ENCODE results near the gene ATG16L1.

The ATG16L1 gene

DNA sequence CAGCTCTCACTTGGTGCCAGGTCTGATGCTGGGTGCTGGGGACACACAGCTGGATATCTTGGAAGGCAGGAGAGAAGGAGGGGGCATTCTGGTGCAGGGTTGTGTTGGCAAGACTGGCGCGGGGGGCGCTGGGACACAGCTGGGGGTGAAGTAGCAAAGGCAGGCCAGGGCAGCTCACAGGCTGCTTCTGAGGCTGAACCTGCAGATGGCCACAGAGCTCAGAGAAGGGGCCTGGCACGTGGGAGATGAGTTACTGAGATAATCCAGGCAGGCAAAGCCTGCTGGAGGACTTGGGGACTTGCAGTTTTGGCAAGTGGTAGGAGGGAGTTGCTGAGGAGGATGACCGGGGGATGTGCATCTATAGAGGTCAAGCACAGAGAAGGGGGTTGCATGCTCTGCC is 86.6 kb downstream of the ATG16L1 start:
- DNase-seq: no peak

- no peak for DNase-seq
Measured at GRCh38 chr2:233338812-233339368, 87.4 kb downstream of the ATG16L1 start.

- no peak for DNase-seq
Measured at GRCh38 chr2:233339427-233339826, 88.0 kb downstream of the ATG16L1 start.

- DNase-seq: no peak
Measured at GRCh38 chr2:233341296-233341695, 89.8 kb downstream of the ATG16L1 start.

- DNase-seq: no peak
Measured at GRCh38 chr2:233342301-233342700, 90.8 kb downstream of the ATG16L1 start.

DNA sequence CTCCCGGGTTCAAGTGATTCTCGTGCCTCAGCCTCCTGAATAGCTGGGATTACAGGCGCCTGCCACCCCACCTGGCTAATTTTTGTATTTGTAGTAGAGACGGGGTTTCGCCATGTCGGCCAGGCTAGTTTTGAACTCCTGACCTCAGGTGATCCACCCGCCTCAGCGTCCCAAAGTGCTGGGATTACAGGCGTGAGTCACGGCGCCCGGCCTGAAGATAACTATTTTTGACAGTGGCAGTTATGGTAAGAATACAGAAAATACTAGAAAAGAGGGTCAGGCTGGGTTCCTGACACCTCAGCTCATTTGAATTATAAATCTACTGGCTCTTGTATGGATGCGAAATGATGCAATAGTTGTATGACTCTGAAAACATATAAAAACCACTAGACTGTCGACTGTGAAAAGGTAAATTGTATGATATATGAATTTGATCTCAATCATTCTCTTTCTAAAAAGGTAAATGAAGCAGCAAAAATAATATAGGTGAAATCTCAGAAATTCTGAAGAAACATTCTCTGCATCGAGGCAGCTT is 91.8 kb downstream of the ATG16L1 start:
- no peak for DNase-seq

Data from cortex of kidney (tissue), 1 donor.